Left lung (tissue), 10 donors: ENCODE results near the gene RAB28. TPM values are rescaled to one million over a fixed set of nuclear protein-coding genes. Genes with fewer than 3 reads are reported as not detected.

Experiments
- ATAC-seq: fragments of 200-7000 bp; cut with Tn5 transposase; one replicate; pipeline ENCODE4 v1.9.1; 2020; ENCODE audit warnings: moderate library complexity
- DNase-seq, 4 donors: peaks; one replicate each; pipeline ENCODE4 v3.0.0-alpha.2; 2013 to 2020
- H3K27ac ChIP-seq, 2 donors: fragments of 200-600 bp; sonication (generic) in 1 of 2; one replicate each; pipeline versions ENCODE4 v1.5.0 to v1.8.0; 2020 to 2021
- H3K27me3 ChIP-seq, 2 donors: fragments of 200-600 bp; sonication (generic) in 1 of 2; one replicate each; pipeline versions ENCODE4 v1.5.0 to v1.8.0; 2020 to 2021
- H3K36me3 ChIP-seq, 2 donors: fragments of 200-600 bp; sonication (generic) in 1 of 2; one replicate each; pipeline versions ENCODE4 v1.5.0 to v1.8.0; 2020 to 2021
- H3K4me1 ChIP-seq, 2 donors: fragments of 200-600 bp; one replicate each; pipeline ENCODE4 v1.8.0; 2021
- H3K4me3 ChIP-seq, 2 donors: fragments of 200-600 bp; sonication (generic) in 1 of 2; one replicate each; pipeline versions ENCODE4 v1.5.0 to v1.8.0; 2020 to 2021; ENCODE audit warnings: mild to moderate bottlenecking in 1 of 2
- H3K9me3 ChIP-seq, 2 donors: fragments of 200-600 bp; sonication (generic) in 1 of 2; one replicate each; pipeline versions ENCODE4 v1.5.0 to v1.8.0; 2020 to 2021
- intact Hi-C, 2 donors: fragments of 100-400 bp; cut with DNase I; formaldehyde crosslinking; loops; one replicate each; pipeline versions ENCODE4 v1.11.2 to v1.14.2; 2022
- polyA plus RNA-seq, 6 donors: library from polyadenylated mRNA; unstranded; fragments of 120-200 nt; gene quantifications; one replicate each; pipeline ENCODE4 v1.2.1, GENCODE V29; 2013; ENCODE audit not compliant: insufficient read length in 6 of 6
- total RNA-seq, 2 donors: library from RNA; stranded (reverse); fragmentation: NEBNext Ultra II Directional; extraction: Animal tissue kit (Norgen Biotek cat#: 25700); gene quantifications; one replicate each; pipeline ENCODE4 v1.2.1, GENCODE V29; 2021
- TF ChIP-seq, protein P1 (sequence below), 2 donors: fragments of 200-600 bp; sonication (generic) in 1 of 2; IDR thresholded peaks; one replicate each; pipeline versions ENCODE4 v1.5.0 to v1.8.0; 2021; ENCODE audit warnings: antibody characterized with exemption in 2 of 2
- donor health status: DM: no; HTN: yes; CAD: no.
- donor health status: DM: no; HTN: no; CAD: no.

Gene RAB28
- total and polyA plus RNA-seq, 8 donors = 12.2 to 33.4 (median 30.6) TPM

DNA sequence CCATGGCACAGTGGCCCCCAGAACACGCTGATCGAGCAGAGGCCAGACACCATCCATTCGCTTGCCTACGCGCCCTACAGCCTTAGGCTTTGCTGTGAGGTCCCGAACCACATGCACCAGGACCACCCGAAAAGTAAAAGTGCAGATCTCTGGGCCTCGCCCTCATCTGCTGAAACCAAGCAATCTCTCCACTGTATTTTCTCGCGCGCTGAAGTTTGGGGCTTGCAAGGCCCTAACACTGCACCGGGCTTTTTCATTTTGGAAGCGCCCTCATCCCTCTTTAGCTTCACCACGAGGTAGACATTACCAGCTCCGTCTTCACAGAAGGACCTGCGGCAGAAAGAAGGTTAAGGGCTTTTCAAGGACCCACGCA lies 39.0 kb upstream of the RAB28 start:
- Histone ChIP-seq H3K27ac (no peak overlapping the region), H3K36me3 (no peaks in the 10 kb centered on the region), H3K27me3 (peaks cover 99 to 100% of the 10 kb centered on the region in 2 donors), H3K9me3 (peaks cover 0 to 7% of the 10 kb centered on the region in 2 donors), H3K4me1 (peaks cover 0 to 13% of the 10 kb centered on the region in 2 donors), H3K4me3 (no peak overlapping the region)
- intact Hi-C loops = no loop called here
- ATAC-seq (no peak), DNase-seq (no peak)
- TF ChIP-seq, protein P1, sequence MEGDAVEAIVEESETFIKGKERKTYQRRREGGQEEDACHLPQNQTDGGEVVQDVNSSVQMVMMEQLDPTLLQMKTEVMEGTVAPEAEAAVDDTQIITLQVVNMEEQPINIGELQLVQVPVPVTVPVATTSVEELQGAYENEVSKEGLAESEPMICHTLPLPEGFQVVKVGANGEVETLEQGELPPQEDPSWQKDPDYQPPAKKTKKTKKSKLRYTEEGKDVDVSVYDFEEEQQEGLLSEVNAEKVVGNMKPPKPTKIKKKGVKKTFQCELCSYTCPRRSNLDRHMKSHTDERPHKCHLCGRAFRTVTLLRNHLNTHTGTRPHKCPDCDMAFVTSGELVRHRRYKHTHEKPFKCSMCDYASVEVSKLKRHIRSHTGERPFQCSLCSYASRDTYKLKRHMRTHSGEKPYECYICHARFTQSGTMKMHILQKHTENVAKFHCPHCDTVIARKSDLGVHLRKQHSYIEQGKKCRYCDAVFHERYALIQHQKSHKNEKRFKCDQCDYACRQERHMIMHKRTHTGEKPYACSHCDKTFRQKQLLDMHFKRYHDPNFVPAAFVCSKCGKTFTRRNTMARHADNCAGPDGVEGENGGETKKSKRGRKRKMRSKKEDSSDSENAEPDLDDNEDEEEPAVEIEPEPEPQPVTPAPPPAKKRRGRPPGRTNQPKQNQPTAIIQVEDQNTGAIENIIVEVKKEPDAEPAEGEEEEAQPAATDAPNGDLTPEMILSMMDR (IDR thresholded peaks at IDR 0.05) = no peak

DNA sequence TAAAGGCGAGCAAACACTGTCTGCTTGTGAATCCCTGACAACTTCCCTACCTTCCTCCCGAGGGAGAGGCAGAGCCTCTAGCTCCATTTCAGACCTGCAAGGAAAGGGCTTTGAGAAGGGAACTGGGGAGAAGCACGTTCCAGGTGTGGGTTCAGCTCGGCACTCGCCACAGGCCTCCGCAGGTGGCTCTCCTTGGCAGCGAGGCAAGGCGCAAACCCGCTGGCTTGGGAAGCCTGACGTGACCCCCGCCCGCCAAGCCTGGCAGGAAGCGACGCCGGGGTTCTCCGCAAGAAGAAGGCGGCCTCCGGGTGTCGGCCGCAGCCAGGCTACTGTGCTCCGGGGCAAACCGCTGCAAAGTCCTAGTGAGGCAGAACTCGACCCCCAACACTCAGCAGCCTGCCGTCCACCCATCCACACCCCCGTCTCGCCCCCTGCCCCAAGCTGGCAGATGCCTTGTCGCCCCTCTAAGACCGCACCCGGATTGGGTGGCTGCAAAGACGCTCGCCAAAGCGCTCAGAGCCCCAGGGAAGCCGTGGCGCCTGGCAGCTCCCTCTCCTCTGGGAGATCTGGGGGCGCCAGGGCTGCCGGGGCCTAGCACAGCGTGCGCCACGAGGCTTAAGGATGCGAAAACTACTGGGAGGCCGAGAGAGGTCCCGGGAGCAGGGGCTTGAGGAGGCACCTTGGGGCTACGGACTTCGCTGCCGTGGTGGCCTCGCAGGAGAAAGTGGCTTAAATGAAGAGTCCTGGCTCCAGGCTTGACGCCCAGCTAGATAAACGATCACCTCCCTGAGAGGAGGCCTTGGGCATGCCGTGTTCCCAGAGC lies 38.4 kb upstream of the RAB28 start:
- intact Hi-C loops = no loop called here
- no peak for ATAC-seq
- H3K4me3 ChIP-seq = no peak overlapping the region
- H3K4me1 ChIP-seq = peaks cover 0 to 8% of the 10 kb centered on the region in 2 donors
- H3K27ac ChIP-seq = no peak overlapping the region
- no peaks in the 10 kb centered on the region for H3K36me3 ChIP-seq
- TF ChIP-seq, protein P1 (IDR thresholded peaks at IDR 0.05) = no peak
- peaks cover 99 to 100% of the 10 kb centered on the region in 2 donors for H3K27me3 ChIP-seq
- H3K9me3 ChIP-seq = peaks cover 0 to 7% of the 10 kb centered on the region in 2 donors
- peak in 1 of 4 donors; percentile 65 for DNase-seq

DNA sequence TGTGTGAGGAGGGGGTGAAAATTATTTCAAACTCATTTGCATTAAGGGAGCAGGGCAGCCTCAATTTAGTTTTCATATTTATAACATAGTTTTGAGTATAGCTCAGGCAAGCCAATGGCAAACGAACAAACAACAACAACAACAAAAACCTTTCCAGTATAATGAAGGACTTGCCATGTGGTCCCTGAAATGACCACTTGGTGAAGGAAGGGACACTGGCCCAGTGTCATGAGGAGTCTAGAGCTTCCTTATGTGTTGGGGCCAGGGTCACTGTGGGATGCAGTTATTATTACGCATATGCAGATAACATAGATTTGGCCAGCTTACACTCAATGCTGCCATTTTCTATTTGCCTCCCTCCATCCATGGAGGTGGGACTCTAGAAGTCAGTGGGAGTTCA lies 36.9 kb upstream of the RAB28 start:
- DNase-seq = no peak
- Histone ChIP-seq H3K36me3 (no peaks in the 10 kb centered on the region), H3K27ac (no peak overlapping the region), H3K4me3 (no peak overlapping the region), H3K4me1 (peaks cover 0 to 7% of the 10 kb centered on the region in 2 donors), H3K27me3 (peaks cover 87 to 97% of the 10 kb centered on the region in 2 donors), H3K9me3 (peaks cover 0 to 7% of the 10 kb centered on the region in 2 donors)
- no peak for ATAC-seq
- intact Hi-C loops = no loop called here
- TF ChIP-seq, protein P1 (IDR thresholded peaks at IDR 0.05) = no peak

DNA sequence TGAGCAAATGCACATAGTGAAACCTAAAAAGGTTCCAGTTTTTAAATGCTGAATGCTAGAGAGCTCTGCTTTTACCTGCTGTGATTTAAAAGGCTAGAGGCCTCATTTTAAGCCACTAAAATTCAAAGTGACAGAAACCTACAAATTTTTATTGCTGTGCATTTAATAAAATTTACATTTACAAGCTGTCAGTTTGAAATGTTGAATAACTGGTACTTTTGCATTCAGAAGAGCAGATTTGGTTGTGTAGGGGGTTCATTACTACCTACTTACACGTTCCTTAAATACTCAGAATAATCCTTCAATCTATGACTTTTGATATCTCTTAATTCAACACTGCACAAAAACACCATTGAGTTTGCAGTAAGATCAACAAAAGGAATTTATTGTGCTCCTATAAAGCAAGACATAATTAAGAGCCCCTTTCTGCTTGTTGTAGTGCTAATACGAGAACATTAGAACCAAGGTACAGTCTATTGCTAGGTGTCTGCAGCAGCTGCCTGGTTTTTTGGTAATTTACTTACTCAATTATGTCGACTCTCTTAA lies 32.2 kb upstream of the RAB28 start:
- DNase-seq (no peak), ATAC-seq (no peak)
- no peaks in the 10 kb centered on the region for H3K36me3 ChIP-seq
- H3K9me3 ChIP-seq = no peaks in the 10 kb centered on the region
- intact Hi-C loops = no loop called here
- peaks cover 49 to 97% of the 10 kb centered on the region in 2 donors for H3K27me3 ChIP-seq
- H3K4me3 ChIP-seq = no peak overlapping the region
- H3K4me1 ChIP-seq = no peaks in the 10 kb centered on the region
- no peak overlapping the region for H3K27ac ChIP-seq
- TF ChIP-seq, protein P1 (IDR thresholded peaks at IDR 0.05) = no peak

DNA sequence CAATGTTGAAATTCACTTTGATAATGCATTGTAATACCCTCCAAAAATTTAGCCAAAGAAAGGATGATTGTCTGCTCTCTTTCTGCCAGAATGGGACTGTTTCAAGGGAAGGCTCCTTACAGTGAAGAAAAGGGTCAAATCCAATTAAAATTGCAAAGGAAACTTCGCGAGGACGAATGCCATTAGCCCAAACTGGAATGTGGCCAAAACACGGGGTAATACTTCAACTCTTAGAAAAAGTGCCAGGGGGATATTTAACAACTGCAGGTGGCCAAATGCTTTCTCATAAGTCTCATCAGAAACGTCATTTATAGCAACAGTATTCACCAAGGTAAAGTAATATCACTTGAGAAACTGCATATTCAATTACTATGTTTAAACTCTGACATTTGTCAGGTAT lies 31.1 kb upstream of the RAB28 start:
- Histone ChIP-seq H3K4me1 (no peaks in the 10 kb centered on the region), H3K27me3 (peaks cover 37 to 89% of the 10 kb centered on the region in 2 donors), H3K9me3 (no peaks in the 10 kb centered on the region), H3K27ac (no peak overlapping the region), H3K4me3 (no peak overlapping the region), H3K36me3 (no peaks in the 10 kb centered on the region)
- intact Hi-C loops = no loop called here
- DNase-seq (no peak), ATAC-seq (no peak)
- TF ChIP-seq, protein P1 (IDR thresholded peaks at IDR 0.05) = no peak
